GM10266 (cell line): Measurements from ENCODE around the gene UPF1.
"Not testable (repeated sequence)": the region's sequence is repeated elsewhere in the genome, so short reads cannot be mapped to it uniquely, and the experiment has no call there.

ENCODE experiments used
- DNase-seq: peaks from one replicate; pipeline ENCODE4 v3.0.0; 2012; ENCODE audit errors: extremely low spot score
- TF ChIP-seq, protein P1 (sequence below): IDR thresholded peaks from 2 replicates; pipeline ENCODE4 v1.5.1; 2012; ENCODE audit warnings: mild to moderate bottlenecking, low read depth; ENCODE audit not compliant: control insufficient read depth, insufficient read depth; ENCODE audit errors: missing control alignments

UPF1 gene

DNA sequence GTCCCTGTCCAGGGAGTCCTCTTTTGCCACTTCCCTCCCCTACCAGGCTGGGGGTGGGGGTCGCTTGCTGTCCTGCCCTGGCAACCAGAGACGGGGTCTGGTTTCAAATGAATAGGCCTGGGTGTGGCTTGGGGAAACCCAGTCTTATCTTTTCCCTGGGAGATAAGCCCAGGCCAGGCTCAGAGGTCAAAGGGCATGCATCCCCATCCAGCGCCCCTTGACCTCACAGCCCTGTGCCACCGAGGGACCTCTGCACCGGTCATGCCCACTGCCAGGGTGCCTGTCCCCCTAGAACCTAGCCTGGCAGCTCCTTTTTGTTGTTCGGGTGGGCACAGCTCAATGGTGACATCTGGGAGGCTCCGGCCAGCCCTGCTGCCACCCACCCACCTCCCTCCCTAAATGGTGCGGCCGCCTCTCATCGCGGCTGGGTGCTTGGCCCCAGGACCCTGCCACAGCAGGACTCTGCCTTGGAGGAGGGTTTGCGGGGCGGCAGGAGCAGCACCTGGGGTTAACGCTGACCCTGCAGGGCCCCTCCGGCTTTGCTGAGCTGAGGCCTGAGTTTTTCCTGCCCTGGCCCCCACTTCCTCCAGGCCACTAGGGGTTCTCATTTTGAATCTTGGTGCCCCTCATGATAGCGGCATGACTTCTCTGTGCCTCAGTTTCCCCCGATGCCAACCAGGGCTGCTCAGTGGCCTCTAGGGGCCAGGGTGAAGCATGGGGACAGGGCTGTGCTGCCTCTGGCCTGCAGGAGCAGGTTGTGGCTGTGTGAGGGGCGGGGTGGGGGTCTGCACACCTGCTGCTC lies 67.0 kb downstream of the UPF1 start:
- TF ChIP-seq, protein P1, sequence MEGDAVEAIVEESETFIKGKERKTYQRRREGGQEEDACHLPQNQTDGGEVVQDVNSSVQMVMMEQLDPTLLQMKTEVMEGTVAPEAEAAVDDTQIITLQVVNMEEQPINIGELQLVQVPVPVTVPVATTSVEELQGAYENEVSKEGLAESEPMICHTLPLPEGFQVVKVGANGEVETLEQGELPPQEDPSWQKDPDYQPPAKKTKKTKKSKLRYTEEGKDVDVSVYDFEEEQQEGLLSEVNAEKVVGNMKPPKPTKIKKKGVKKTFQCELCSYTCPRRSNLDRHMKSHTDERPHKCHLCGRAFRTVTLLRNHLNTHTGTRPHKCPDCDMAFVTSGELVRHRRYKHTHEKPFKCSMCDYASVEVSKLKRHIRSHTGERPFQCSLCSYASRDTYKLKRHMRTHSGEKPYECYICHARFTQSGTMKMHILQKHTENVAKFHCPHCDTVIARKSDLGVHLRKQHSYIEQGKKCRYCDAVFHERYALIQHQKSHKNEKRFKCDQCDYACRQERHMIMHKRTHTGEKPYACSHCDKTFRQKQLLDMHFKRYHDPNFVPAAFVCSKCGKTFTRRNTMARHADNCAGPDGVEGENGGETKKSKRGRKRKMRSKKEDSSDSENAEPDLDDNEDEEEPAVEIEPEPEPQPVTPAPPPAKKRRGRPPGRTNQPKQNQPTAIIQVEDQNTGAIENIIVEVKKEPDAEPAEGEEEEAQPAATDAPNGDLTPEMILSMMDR, result no peak
- no peak for DNase-seq

DNA sequence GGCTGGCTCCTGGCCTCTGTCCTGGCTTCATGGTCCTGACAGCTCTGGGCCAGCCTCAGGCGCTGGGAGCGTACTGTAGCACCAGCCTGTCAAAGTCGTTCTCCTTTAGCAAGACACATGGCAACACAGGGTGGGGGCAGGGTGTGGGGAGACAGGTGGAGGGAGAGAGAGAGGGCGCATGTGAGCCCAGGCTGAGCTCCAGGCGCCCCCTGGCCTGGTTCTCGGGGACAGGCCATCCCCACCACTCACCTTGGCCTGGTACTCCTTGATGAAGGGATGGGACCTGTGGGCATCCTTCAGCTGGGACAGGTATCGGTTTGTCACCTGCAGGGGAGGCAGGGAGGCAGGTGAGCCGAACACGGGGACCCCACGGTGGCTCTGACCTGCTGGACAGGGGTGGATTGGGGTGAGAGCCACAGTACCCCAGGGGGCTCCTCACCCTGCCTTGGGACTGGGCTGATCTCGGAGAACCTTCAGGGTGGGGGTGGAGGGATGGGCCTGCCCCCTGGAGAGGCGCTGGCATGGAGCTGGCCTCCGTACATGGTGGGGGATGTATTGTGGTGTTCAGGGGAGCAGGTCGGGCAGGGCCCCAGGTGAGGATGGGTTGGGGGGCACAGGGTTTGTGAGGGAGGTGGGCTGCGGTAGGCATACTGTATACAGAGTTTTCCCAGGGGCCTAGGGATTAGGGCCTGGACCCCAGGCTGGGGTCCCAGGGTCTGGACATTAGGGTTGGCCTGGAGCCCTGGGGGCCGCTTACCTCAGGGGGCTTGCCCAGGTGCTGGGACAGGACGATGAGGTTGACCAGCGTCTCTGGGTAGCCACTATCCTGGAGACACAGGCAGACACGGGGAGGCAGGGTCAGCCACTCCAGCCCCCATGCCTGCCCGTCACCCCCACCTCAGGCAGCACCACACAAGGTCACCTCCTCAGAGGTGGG lies 68.1 kb downstream of the UPF1 start:
- DNase-seq, result no peak
- TF ChIP-seq, protein P1, result no peak

DNA sequence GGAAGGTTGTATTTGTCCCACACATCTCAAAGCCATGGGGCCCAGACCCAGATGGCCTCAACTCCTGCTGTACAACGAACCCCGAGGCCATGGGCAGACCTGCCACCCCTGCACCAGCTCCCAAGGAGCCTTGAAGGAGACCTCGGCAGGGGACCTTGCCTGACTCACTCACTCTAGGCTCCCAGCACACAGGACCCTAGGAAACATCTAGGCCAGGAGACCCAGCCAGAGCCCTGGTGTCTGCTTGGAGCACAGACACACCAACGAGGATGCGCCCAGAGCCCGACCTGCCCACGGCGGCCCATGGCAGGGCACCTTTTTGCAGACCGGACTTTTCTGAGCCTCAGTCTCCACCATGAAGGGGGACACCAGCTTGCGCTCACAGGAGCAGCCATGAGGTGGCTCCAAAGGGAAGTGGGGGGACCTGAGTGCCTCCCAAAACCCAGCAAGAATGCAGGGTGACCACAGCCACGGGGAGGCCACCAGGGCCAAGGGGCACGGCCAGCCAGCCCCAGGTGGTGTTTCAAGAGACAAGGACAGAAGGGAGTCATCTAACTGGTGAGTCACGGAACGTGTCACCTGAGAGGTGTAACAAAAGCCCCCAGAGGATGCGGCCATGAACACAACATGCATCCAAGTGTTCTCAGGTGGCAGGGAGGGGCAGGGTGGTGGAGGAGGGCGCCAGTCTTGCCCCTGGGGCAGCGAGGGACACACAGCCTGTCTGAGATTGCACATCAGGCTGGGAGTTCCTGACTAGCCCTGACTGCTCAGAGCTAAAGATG lies 69.1 kb downstream of the UPF1 start:
- DNase-seq, result no peak

DNA sequence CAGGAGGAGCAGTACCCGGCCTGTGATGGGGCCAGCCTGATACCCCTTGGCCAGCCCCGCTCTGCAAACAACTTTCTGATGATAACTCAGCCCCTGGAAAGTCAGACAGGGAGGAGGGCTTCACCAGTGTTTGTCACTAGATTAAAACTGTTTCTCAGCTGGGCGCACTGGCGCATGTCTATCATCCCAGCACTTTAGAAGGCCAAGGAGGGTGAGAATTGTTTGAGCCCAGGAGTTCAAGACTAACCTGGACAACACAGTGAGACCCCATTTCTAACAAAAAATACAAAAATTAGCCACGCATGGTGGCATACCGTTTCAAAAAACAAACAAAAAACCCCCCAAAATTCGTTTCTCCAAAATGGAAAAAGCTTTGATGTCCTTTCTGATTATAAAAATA lies 69.7 kb downstream of the UPF1 start:
- DNase-seq, result no peak
- TF ChIP-seq, protein P1, result no peak

More for the DNA sequence above, 69.1 kb downstream of the UPF1 start:
- TF ChIP-seq, protein P1, result no peak

DNA sequence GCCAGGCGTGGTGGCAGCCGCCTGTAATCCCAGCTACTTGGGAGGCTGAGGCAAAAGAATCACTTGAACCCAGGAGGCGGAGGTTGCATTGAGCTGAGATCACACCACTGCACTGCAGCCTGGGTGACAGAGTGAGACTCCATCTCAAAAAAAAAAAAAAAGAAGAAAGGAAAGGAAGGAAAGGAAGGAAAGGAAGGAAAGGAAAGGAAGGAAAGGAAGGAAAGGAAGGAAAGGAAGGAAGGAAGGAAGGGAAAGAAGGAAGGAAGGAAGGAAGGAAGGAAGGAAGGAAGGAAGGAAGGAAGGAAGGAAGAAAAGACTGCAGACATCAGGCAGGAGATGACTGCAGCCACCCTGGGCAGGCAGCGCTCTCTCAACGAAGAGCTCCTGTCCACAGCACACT lies 70.8 kb downstream of the UPF1 start:
- DNase-seq, result not testable (repeated sequence)

DNA sequence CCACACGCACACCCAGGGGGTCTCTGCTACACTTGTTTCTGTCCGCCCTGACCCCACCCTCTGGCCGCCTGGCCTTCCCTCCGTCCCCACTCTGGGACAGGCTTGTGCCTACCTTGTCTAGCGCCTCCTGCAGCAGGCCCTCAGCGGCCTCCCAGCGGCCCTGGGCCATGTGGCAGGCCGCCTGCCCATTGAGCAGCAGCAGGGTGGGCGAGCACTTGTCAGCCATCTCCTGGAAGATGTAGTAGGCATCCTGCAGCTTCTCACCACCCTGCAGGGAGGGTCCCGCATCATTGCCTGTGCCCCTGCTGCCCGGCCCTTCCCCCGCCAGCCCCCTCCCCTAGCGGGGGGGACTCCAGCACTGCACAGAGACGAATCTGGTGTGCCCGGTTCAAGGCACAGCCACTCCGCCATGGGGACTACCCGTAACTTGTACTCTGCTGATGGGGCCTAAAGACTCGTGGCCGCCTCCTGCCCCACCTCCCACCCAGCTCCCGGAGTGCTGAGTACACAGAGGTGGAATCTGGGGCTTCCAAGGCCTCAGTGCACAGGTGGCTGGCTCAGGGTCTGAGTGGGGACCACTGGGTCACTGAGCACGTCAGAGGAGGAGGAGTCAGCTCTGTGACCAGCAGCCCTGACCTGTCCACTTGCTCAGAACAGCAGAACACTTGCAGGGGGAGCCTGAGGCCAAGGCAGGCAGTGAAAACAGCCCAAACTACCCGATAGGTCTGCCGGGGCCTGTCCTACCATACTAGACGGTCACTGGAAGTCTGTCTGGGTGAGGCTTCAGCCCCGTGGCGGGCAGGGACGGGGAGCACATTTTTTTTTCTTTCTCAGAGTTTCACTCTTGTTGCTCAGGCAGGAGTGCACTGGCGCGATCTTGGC lies 71.6 kb downstream of the UPF1 start:
- DNase-seq, result no peak
- TF ChIP-seq, protein P1, result no peak
